ENCODE measurements around the gene PRKAA2. TPM values are rescaled to one million over a fixed set of nuclear protein-coding genes. Genes with fewer than 3 reads are reported as not detected.

The PRKAA2 gene
- total RNA-seq, 1 donor from 2014 or later, result 56.9 TPM

DNA sequence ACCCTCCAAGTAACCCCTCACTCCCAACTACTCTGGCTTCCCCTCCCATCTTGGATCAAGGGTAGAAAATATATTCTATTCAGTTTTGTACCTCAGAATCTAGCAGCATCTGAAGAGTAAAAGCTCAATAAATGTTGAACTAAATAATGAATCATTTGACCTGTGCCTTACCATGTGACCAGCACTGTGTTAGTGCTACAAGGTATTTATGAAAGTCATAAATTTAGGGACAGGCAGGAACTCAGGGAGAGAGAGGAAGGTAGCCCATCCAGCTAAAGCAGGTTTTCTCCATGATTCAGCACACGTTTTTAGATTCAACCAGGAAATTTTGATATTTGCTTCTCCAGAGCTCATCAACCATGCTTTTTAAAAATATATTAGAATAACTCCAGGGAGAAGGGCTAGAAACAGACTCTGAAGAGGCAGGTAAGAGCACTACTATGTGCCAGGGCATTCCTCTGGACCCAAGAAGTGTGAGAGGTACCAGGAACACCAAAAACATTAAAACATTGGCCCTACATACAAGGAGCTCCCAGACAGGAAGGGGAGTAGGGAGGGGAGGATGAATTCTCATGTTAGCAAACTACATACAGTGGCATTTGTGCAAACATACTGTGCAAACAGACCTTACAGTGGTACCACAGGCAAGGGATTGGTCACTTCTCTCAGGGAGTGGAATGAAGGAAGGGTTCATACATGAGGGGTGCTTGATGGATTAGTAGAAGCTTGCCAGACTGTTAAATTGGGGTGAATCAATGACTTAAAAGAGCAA, 109.8 kb downstream of the PRKAA2 start:
- no peak overlapping the region for H3K4me3 ChIP-seq (ENCODE audit: low read length in 3 of 3)
- H3K4me1 ChIP-seq (ENCODE audit: control insufficient read depth in 3 of 3, insufficient read depth in 3 of 3, low read length in 3 of 3), result no peaks in the 10 kb centered on the region
- H3K9ac ChIP-seq (ENCODE audit: low read depth in 1 of 3, low read length in 3 of 3), result no peak overlapping the region
- no peaks in the 10 kb centered on the region for H3K36me3 ChIP-seq (ENCODE audit: control insufficient read depth in 3 of 3, insufficient read depth in 3 of 3, low read length in 3 of 3)
- H3K27ac ChIP-seq (ENCODE audit: low read depth, low read length), result no peak overlapping the region
- H3K27me3 ChIP-seq (ENCODE audit: control insufficient read depth in 3 of 3, insufficient read depth in 3 of 3, low read length in 3 of 3), result no peaks in the 10 kb centered on the region
- no peaks in the 10 kb centered on the region for H3K9me3 ChIP-seq (ENCODE audit: control insufficient read depth in 3 of 3, low read length in 3 of 3)

DNA sequence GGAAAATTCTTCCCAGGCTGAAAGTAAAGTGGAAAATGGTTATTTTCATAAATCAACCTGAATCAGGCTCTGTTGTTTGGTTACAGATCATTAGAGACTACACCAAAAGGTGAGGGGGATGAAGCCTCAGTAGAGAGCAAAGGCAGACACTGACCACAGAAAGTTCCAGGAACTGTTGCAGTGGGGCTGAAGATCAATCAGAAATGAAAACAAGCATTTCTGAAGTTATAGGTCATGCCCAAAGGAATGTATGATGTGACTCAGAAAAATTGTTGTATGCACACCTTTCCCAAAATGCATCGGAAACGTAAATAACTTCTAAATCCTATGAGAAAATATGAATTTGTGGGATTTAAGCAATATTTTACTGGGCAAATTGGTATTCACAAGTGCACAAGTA, 110.8 kb downstream of the PRKAA2 start:
- H3K9me3 ChIP-seq (ENCODE audit: control insufficient read depth in 3 of 3, low read length in 3 of 3), result no peaks in the 10 kb centered on the region
- H3K27me3 ChIP-seq (ENCODE audit: control insufficient read depth in 3 of 3, insufficient read depth in 3 of 3, low read length in 3 of 3), result no peaks in the 10 kb centered on the region
- no peak overlapping the region for H3K27ac ChIP-seq (ENCODE audit: low read depth, low read length)
- H3K4me1 ChIP-seq (ENCODE audit: control insufficient read depth in 3 of 3, insufficient read depth in 3 of 3, low read length in 3 of 3), result no peaks in the 10 kb centered on the region
- H3K36me3 ChIP-seq (ENCODE audit: control insufficient read depth in 3 of 3, insufficient read depth in 3 of 3, low read length in 3 of 3), result no peaks in the 10 kb centered on the region
- H3K9ac ChIP-seq (ENCODE audit: low read depth in 1 of 3, low read length in 3 of 3), result no peak overlapping the region
- no peak overlapping the region for H3K4me3 ChIP-seq (ENCODE audit: low read length in 3 of 3)

DNA sequence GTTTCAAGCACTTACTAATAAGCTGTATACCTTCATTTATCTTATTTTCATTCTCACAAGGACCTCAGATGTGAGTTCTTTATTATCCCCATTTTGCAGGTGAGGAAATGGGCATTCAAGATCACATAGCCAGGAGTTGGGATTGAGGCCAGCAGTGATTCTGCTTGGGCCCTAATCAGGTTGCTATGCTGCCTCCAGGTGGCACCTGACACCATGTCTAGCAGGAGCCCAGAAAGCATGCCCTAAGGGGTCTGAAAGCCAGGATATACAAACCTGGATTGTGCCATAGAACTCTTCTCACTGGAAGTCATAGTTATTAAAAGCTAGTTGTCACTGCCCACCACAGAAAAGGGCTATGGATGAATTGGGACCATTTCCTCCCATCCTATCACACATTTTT, 113.0 kb downstream of the PRKAA2 start:
- no peak overlapping the region for H3K27ac ChIP-seq (ENCODE audit: low read depth, low read length)
- H3K27me3 ChIP-seq (ENCODE audit: control insufficient read depth in 3 of 3, insufficient read depth in 3 of 3, low read length in 3 of 3), result no peaks in the 10 kb centered on the region
- no peaks in the 10 kb centered on the region for H3K36me3 ChIP-seq (ENCODE audit: control insufficient read depth in 3 of 3, insufficient read depth in 3 of 3, low read length in 3 of 3)
- no peaks in the 10 kb centered on the region for H3K9me3 ChIP-seq (ENCODE audit: control insufficient read depth in 3 of 3, low read length in 3 of 3)
- no peak overlapping the region for H3K9ac ChIP-seq (ENCODE audit: low read depth in 1 of 3, low read length in 3 of 3)
- no peak overlapping the region for H3K4me3 ChIP-seq (ENCODE audit: low read length in 3 of 3)
- H3K4me1 ChIP-seq (ENCODE audit: control insufficient read depth in 3 of 3, insufficient read depth in 3 of 3, low read length in 3 of 3), result no peaks in the 10 kb centered on the region

DNA sequence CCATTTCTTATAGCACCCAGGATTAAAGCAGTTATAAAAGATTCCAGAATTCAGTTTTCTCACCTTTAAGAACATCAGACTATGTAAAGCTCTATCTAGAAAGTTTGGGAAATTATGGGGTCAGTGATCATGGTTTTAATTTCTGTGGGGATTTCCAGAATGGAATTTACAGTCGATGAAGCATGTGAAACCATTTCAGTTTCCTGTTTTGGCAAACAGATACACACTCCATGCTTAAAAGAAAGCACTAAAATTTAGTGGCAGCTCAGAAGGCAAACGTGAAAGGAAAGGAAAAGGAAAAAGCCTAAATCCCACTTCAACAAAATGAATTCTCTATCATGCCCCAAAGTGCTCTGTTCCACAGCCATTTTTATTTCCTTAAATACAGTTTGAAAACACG, 113.7 kb downstream of the PRKAA2 start:
- Histone ChIP-seq H3K27me3 (ENCODE audit: control insufficient read depth in 3 of 3, insufficient read depth in 3 of 3, low read length in 3 of 3) (no peaks in the 10 kb centered on the region), H3K9me3 (ENCODE audit: control insufficient read depth in 3 of 3, low read length in 3 of 3) (no peaks in the 10 kb centered on the region), H3K9ac (ENCODE audit: low read depth in 1 of 3, low read length in 3 of 3) (no peak overlapping the region), H3K4me3 (ENCODE audit: low read length in 3 of 3) (no peak overlapping the region), H3K4me1 (ENCODE audit: control insufficient read depth in 3 of 3, insufficient read depth in 3 of 3, low read length in 3 of 3) (no peaks in the 10 kb centered on the region), H3K27ac (ENCODE audit: low read depth, low read length) (no peak overlapping the region), H3K36me3 (ENCODE audit: control insufficient read depth in 3 of 3, insufficient read depth in 3 of 3, low read length in 3 of 3) (no peaks in the 10 kb centered on the region)

Small RNA genes lying within 50 kb of the gene (small RNA-seq; reads per million reads assigned to genes)
- not detected for gene AC099789.1

Other genes with a start within 250 kb of the PRKAA2 start
- 132 TPM for gene PLPP3, start 65.8 kb upstream of the PRKAA2 start, total RNA-seq
- gene FYB2, start 174.1 kb downstream of the PRKAA2 start, total RNA-seq, result not detected
- not detected for gene C8A, start 209.5 kb downstream of the PRKAA2 start, total RNA-seq